Thyroid gland (tissue), 4 donors: ENCODE data around the gene GCNT2. TPM values are rescaled to one million over a fixed set of nuclear protein-coding genes. Genes with fewer than 3 reads are reported as not detected.
"Not testable (repeated sequence)": the region's sequence is repeated elsewhere in the genome, so short reads cannot be mapped to it uniquely, and the experiment has no call there.

Experiments used
- DNase-seq, 2 donors: peaks; one replicate each; pipeline ENCODE4 v3.0.0-alpha.2; 2019
- H3K27ac ChIP-seq, 3 donors: fragments of 200-600 bp; sonication (generic); 1 replicate in 2 of 3; 2 replicates in 1 of 3; pipeline ENCODE4 v1.5.1; 2016 to 2019; ENCODE audit warnings: mild to moderate bottlenecking in 1 of 3, moderate library complexity in 1 of 3
- H3K27me3 ChIP-seq: fragments of 200-600 bp; sonication (generic); one replicate; pipeline ENCODE4 v1.5.1; 2019
- H3K36me3 ChIP-seq, 2 donors: fragments of 200-600 bp; sonication (generic); one replicate each; pipeline ENCODE4 v1.5.1; 2016 to 2019
- H3K4me1 ChIP-seq, 2 donors: fragments of 200-600 bp; sonication (generic); one replicate each; pipeline ENCODE4 v1.5.1; 2017 to 2019
- H3K4me3 ChIP-seq, 3 donors: fragments of 200-600 bp; sonication (generic); replicated peaks in 1 of 3; 1 replicate in 2 of 3; 2 replicates in 1 of 3; pipeline ENCODE4 v1.5.1; 2016; ENCODE audit warnings: mild to moderate bottlenecking in 1 of 3
- H3K9me3 ChIP-seq: fragments of 200-600 bp; sonication (generic); one replicate; pipeline ENCODE4 v1.5.1; 2017
- CTCF ChIP-seq, 6 experiments: fragments of 200-600 bp in 3 of 6; fragments of 450-650 bp in 3 of 6; sonication (generic) in 3 of 6; IDR thresholded peaks; one replicate each; pipeline ENCODE4 v1.5.1; 2016 to 2019; ENCODE audit warnings: antibody characterized with exemption in 6 of 6, mild to moderate bottlenecking in 2 of 6, inconsistent platforms in 1 of 6, moderate library complexity in 1 of 6
- POLR2A ChIP-seq, 2 donors: fragments of 450-650 bp; IDR thresholded peaks; one replicate each; pipeline ENCODE4 v1.6.1; 2017; ENCODE audit warnings: antibody characterized with exemption in 2 of 2, mild to moderate bottlenecking in 2 of 2, moderate library complexity in 1 of 2
- WGBS, 2 donors: methylation state at CpG; one replicate each; pipeline ENCODE4 v1.1.5; 2017; 5-methylcytosine and 5-hydroxymethylcytosine counted together
- intact Hi-C: fragments of 100-400 bp; cut with DNase I; formaldehyde crosslinking; loops from one replicate; pipeline ENCODE4 v1.15.1; 2023
- total RNA-seq, 4 donors: library from RNA; depleted of rRNA; stranded (reverse); fragments of >200 nt; gene quantifications; one replicate each; pipeline ENCODE4 v1.2.3, GENCODE V29; 2016

The GCNT2 gene
- total RNA-seq, 4 donors from 2014 or later = 4.0 to 9.8 (median 8.0) TPM

DNA sequence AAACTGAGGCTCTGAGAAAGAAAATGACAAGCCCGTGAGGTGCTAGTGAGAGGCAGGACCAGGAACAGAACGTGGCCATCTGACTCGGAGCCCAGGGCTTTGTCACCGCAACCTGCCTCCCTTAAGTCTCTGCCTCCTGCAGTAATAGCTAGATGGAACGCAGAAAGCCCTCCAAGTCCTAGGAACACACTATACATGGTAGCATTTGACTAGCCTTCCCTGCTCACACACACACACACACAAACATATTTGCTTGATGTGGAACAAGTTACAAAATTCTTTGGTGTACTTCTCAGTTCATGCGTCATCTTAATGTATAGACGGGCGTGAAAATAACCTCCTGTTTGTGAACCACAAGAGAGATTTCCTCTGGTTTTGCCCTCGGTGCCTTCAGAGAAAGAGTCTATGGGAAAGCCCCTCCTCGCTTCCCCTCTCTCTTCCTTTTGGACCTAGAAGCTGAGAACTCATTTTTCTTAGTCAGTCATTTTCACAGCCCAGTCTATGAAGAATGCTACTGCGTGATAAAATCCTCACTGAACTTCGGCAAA lies 134.4 kb downstream of the GCNT2 start:
- H3K27me3 ChIP-seq = no peaks in the 10 kb centered on the region
- WGBS, 2 donors = 76 to 80% methylated on average over 12 of the region's 12 CpGs
- no peak overlapping the region for H3K27ac ChIP-seq
- H3K9me3 ChIP-seq = no peaks in the 10 kb centered on the region
- no peaks in the 10 kb centered on the region for H3K4me1 ChIP-seq
- TF ChIP-seq CTCF (IDR thresholded peaks at IDR 0.05) (no peak), POLR2A (IDR thresholded peaks at IDR 0.05) (no peak)
- H3K4me3 ChIP-seq = no peak overlapping the region
- intact Hi-C loops = no loop called here
- H3K36me3 ChIP-seq = no peaks in the 10 kb centered on the region
- DNase-seq = no peak

GRCh38 chr6:10658910-10659698 lies 138.0 kb downstream of the GCNT2 start:
- Histone ChIP-seq H3K4me1 (no peaks in the 10 kb centered on the region), H3K36me3 (no peaks in the 10 kb centered on the region), H3K9me3 (no peaks in the 10 kb centered on the region), H3K27me3 (no peaks in the 10 kb centered on the region), H3K4me3 (no peak overlapping the region), H3K27ac (no peak overlapping the region)
- TF ChIP-seq CTCF (IDR thresholded peaks at IDR 0.05) = no peak
- no peak for TF ChIP-seq POLR2A (IDR thresholded peaks at IDR 0.05)
- 80 to 87% methylated on average over 23 to 24 of the region's 24 CpGs for WGBS, 2 donors
- intact Hi-C loops = no loop called here
- no peak for DNase-seq

GRCh38 chr6:10659699-10660348 lies 138.7 kb downstream of the GCNT2 start:
- Histone ChIP-seq H3K4me3 (no peak overlapping the region), H3K36me3 (no peaks in the 10 kb centered on the region), H3K27ac (no peak overlapping the region), H3K27me3 (no peaks in the 10 kb centered on the region), H3K9me3 (no peaks in the 10 kb centered on the region), H3K4me1 (no peaks in the 10 kb centered on the region)
- TF ChIP-seq POLR2A (IDR thresholded peaks at IDR 0.05) (no peak), CTCF (IDR thresholded peaks at IDR 0.05) (no peak)
- peak; percentile 6 to 25 for DNase-seq
- WGBS, 2 donors = 75 to 88% methylated on average over 27 to 42 of the region's 48 CpGs
- intact Hi-C loops = no loop called here

DNA sequence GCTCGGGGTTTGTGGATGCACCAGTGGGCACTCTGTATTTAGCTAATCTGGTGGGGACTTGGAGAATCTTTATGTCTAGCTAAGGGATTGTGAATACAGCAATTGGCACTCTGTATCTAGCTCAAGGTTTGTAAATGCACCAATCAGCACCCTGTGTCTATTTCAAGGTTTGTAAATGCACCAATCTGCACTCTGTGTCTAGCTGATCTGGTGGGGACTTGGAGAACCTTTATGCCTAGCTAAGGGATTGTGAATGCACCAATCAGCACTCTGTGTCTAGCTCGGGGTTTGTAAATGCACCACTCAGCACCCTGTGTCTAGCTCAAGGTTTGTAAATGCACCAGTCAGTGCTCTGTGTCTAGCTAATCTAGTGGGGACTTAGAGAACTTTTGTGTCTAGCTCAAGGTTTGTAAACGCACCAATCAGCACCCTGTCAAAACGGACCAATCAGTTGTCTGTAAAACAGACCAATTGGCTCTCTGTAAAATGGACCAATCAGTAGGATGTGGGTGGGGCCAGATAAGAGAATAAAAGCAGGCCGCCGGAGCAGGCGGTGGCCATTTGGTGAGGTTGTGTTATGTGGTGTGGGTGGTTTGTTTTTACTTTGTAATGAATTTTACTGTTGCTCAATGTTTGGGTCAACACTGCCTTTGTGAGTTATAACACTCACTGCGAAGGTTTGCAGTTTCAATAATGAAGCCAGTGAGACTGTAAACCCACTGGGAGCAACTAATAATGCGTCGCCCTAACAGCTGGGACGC lies 139.5 kb downstream of the GCNT2 start:
- WGBS, 2 donors = 92 to 95% methylated on average over 11 of the region's 11 CpGs
- not testable (repeated sequence) for DNase-seq, H3K4me3 ChIP-seq

DNA sequence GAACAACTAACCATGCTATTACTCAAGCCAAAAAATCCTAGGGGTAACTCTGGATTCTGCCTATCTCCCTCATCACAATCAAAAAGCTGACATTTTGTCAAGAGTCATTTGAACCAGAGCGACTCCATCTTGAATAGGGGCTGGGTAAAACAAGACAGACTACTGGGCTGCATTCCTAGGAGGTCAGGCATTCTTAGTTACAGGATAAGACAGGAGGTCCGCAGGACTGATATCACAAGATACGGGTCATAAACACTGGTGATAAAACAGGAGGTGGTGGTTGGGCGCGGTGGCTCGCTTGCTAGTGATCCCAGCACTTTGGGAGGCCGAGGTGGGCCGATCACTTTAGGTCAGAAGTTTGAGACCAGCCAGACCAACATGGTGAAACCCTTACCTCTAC lies 141.1 kb downstream of the GCNT2 start:
- no peak for DNase-seq
- TF ChIP-seq CTCF (IDR thresholded peaks at IDR 0.05) (no peak), POLR2A (IDR thresholded peaks at IDR 0.05) (no peak)
- Histone ChIP-seq H3K4me1 (no peaks in the 10 kb centered on the region), H3K27me3 (no peaks in the 10 kb centered on the region), H3K4me3 (no peak overlapping the region), H3K9me3 (no peaks in the 10 kb centered on the region), H3K27ac (no peak overlapping the region), H3K36me3 (no peaks in the 10 kb centered on the region)
- intact Hi-C loops = no loop called here
- 88 to 90% methylated on average over 8 of the region's 8 CpGs for WGBS, 2 donors

More for the DNA sequence above, 139.5 kb downstream of the GCNT2 start:
- H3K27me3 ChIP-seq, H3K9me3 ChIP-seq, intact Hi-C loops, H3K27ac ChIP-seq, H3K36me3 ChIP-seq, H3K4me1 ChIP-seq: not testable (repeated sequence)
